ENCODE results near the gene C1QL2. TPM values are rescaled to one million over a fixed set of nuclear protein-coding genes. Genes with fewer than 3 reads are reported as not detected.

C1QL2 gene
- total RNA-seq, 1 experiment from 2014 or later, result 0.03 TPM

DNA sequence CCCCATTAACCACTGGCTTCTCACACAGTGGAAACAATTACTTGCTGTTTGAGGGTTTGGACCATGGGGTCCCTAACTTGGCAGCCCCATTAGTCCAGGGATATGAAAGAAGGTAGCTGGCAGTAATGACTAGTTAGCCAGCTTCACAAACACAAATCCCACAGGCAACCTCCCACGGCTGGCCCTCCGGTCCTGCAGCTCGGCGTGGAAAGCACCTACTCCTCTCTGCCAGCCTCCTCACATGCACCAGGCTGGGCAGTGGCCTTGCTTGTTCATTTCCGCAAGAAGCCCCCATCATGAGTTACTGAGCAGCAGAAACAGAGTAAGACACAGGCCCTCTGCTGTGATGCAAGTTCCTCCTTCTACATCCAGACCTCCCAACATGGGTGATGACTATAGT, 13.7 kb downstream of the C1QL2 start:
- no peak for DNase-seq (ENCODE audit: low read depth)

DNA sequence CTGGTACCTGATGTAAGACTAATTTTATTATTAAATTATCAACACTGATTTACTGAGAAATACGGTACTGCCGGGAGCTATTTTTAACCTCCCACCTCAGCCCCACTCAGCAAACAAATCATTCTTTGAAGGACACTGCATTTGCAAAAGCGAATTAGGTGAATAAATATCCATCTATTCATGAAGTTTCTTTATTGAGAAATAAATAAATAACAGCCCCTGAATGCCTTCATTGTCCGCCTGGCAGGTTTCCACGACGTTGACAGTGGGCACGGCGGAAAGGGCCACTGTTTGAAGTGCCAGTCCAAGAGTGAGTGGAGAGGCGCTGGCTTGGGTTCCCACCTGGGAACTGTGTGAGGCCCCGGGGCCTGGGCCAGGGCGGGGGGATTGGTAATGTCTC, 15.7 kb downstream of the C1QL2 start:
- no peak for DNase-seq (ENCODE audit: low read depth)

DNA sequence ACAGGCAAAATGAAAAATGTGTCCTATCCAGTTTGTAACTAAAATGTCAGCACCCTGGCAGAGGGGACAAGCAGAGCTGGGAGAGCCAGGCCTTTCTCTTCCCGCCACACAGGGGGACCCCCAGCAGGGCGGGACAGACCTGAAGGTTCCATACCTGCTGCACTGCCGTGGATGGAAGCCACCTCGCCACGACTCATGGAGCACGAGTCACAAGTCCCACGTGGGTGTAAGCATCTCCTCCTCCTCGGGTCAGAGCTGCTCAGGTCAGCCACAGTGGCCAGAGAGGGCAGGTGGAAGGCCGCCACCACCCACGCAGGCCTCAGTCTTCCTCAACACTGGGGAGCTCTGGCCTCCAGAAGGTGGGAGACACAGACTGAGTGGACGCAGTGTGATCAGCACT, 21.0 kb downstream of the C1QL2 start:
- DNase-seq (ENCODE audit: low read depth), result no peak

DNA sequence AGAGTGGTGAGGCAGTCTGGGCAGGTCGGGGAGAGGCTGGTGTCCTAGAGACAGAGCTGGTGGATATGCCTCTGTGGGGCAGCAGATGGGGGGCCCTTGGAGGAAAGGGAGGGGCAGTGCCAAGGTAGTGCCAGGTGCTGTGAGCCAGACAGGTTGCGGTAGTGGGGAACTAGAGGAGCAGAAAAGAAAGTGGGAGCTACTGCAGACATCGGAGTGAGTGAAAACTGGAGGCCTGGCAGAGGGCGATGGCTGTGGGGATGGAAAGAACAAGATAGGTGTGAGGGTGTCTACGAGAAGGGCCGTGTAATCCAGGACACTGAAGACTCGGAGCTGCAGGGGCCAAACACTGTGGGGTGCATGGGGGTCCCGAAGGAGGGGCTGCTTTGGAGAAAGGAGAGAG, 21.7 kb downstream of the C1QL2 start:
- no peak for DNase-seq (ENCODE audit: low read depth)

DNA sequence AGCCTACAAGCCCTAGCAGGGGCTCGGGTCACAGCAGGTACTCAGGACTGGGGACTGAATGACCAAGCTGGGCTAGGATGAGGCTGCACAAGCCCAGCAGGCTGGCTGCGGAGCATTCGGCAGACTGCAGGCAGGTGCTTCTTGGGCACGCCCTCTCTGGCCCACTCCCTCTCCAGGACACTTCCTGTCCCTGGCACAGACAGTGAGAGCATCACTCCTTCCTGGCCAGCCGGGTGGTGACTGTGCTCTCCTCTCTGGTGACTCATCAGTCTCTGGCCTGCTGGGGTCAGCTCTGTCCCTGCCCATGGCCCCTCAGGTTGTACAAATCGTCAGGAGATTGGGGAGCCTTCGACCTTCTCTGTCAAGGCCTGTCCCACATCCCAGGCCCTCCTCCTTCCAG, 22.5 kb downstream of the C1QL2 start:
- peak; percentile 52 for DNase-seq (ENCODE audit: low read depth)

DNA sequence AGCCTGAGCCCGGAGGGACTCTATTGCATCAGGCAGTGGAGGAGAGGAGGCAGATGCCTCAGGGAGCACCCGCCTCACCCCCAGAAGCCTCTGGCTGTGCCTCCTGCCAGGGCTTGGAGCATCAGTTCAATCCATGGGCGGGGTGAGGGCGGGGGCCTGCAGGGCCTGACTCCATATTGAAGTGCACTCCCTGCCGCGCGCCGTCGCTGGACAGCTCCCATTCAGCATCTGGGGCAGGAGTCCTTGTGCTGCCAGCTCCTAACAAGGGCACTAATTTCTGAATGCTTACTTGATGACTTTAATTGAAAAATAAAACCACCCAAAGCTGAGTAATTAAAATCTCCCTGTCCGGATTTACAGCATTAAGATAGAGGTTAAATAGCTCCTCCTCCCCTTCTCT, 23.8 kb downstream of the C1QL2 start:
- no peak for DNase-seq (ENCODE audit: low read depth)

DNA sequence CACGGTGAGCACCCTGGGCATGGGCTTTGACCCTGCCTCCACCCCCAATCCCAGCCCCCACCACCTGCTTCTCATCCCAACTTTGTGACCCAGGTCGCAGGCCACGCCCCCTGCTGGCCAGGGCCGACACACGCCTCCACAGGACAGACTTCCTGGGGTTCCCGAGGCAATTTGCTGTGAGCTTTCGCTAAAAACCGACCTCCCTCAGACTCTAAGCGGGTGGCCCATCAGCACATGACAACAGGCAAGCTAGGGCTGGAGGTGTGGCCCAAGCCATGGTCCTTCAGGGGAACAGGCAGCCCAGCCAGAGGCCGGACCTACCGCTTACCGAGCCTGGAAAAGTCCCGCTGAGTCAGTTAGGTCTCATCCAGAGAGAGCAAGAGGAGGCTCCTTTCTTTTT, 31.9 kb downstream of the C1QL2 start:
- peak; percentile 43 for DNase-seq (ENCODE audit: low read depth)

DNA sequence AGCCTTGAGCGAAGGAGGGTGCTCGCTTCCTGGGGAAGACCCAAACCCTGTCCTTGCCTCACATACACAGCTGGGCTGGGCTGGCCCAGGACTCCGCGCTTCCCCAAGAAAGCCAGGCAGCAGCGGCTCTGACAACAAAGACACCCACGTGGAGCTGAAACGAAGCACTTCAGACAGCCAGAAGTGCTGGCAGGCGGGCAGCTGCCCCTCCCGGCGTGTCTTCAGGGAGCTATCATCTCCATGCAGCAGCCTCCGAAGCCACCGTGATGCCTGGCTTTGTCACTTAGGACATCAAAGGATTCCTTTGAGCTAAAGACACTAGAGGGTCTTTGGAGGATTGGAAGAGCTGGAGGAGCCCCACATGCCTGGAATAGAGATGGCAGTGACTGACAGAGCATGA, 35.2 kb downstream of the C1QL2 start:
- no peak for DNase-seq (ENCODE audit: low read depth)

DNA sequence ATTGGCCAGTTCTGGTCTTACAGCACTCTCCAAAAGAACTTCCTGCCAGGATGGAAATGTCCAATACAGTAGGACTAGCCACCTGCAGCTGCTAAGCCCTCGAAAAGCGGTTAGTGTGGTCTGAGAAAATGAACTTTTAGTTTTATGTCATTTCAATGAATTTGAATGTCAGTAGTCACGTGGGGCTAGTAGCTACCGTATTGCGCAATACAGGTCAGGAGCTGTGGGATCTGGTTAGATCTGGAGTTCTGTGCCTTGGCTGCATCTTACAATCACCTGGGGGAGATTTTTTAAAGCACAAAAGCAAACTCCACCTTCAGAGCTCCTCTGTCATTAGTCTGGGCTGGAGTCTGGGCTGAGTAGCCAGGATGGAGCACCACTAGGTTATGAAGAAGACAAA, 35.9 kb downstream of the C1QL2 start:
- DNase-seq (ENCODE audit: low read depth), result no peak

DNA sequence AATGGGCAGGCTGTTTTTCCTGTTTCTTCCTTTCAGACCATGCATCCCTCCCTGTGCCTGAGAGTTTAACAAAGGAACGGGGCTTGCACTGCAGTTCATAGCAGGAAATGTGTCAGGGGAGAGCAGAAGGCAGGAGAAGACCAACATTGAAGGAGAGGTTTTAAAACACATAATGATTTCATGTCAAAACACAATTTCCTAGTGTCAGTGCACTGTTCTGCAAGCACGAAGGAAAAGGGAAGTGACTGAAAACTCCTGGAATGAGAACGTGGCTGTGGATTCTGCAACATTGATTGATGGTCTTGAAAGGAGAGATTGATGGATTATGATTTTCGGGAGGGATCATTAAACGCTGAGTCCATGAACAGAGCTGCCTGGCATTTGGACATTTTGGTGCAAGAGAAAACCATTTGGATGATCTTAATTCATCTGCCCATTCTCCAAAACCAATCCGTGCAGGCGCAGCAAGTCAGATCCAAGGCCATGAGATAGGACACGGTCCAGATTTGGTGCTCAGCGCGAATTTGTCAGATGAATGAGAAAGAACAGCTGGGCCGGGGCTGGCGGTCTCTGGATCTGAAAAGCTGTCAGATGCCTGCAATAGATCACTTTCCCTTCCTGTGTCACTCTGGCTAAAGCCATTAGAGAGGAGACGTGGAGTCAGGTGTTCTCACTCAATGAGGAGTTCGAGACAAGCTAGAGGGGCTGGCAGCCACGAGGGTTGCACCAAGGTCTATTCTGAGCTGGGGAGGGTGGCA, 38.4 kb downstream of the C1QL2 start:
- no peak for DNase-seq (ENCODE audit: low read depth)

DNA sequence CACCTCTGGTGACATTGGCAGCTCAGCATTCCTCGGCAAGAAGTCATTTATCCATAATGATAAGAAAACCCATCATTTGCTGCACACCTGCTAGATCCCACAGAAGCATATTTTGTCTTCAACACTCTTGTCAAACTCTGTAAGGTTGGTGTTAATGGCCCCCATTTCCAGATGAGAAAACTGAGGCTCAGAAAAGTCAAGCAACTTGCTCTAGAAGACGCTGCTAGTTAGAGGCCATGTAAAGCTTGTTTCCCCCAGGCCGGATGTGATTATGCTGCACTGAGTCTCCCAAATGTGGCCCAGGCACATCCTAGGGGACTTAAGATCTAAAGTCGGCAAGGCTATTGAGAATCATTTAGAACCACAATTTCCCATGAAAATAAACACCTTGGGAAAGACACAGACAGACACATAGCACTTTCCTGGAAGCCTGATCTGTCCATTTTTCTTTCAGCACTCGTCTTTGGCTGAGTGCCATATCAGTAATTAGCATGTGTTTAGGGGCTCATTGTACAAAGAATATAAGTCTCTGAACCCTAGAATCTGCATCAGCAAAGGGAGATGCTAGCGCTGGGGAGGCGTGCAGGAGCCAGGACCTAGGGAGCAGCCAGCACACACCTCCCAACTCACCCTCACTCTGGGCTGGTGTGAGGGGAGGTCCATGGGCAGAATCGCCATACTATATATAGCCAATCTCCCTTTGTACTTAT, 39.3 kb downstream of the C1QL2 start:
- no peak for DNase-seq (ENCODE audit: low read depth)

DNA sequence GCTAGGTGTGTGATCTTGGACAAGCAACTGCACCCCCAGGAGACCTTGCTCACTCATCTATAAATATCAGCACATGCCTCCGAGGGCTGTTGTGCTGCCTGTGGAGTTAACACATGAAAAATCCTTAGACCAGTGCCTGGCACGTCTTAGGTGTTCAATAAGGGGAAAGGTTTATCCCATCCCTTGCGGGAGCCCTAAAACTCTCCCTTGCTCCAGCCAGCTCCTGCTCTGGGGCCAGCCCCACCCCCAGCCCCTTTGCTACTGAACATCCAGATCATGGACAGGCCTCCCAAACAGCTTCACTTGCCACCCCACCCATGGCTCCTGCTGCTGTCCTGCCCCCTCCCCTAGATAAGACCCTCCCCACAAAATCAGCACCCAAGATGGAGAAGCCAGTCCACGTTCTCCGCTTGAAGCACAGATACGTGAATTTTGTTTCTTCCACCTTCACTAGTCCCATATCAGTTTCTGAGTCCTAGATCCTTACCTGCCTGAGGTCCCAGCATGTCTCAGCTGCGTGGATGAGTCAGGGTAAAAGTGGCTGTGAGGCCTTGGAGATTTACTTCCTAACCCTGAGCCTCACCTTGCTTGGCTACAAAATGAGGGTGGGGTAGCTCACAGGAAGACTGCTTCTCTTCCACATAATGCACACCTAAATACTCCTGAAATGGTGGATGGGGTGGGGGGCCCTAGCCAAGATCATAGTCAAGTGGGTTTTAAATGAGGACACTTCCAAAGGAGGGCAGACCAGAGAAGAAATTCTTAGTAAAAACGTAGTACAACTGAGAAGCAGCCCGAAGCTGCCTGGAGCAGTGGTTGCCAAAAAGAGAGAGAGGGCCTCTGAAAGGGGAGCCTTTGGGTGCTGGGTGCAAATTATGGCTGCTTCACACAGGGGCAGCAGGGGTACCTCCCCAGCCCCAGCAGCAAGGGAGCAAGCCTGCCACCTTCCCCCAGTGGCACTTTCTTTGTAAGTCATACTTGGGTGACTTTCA, 40.4 kb downstream of the C1QL2 start:
- no peak for DNase-seq (ENCODE audit: low read depth)

DNA sequence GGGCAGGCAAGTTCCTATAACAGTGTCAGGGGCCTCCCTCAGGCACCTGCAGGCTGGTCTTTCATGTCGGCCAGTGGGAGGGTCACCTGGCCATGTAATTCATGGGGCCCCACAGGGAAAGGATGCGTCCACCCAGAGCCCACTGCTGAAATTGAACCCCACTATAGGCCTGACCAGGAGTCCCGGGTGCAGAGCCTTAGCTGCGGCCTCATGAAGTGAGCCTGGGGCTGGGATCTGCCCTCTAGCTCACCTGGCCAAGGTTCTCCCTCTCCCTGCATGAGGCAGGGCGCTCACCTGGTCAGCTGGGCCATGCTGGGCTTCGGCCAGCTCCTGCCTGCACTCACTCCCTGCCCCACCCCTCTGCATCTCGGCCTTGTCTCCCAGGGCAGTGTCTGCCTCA, 41.1 kb downstream of the C1QL2 start:
- no peak for DNase-seq (ENCODE audit: low read depth)

DNA sequence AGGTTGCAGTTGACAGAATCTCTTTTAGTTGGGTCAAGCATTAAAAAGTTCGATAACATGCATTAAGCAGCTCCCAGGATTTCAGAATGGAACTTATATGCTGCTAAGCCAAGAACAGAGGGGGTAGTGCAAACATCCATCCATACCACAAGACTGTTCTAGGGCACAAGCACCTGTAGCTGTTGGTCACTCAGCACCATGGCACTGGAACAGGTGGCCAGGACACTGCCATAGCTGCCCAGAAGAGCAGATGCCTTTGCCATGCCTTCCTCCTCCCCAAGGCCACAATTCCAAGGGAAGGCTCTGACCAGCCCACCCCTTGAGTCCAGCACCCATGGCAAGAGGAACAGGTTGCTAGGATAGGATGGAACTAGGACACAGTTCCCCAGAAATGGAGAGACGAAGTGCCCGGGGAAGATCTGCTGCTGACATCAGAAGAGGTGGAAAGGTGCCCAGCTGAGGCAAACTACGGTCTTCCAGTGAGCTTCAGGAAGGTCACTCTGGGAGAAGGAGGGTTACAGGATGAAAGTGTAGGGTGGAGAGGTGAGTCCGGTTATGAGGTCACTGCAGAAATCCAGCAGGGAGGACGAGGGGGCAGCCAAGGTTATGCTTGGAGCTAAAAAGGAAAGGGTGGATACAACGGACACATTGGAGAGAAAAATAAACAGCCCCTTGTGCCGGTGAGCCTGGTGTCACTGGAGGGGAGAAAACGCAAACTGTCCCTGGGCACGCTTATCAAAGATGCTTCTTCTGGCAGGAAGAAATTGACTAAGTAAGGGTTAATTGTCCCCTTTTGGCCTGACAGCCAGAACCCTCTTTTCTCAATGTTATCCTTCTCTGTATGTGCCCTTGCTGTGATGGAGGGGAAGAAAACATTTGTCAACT, 41.9 kb downstream of the C1QL2 start:
- DNase-seq (ENCODE audit: low read depth), result no peak

DNA sequence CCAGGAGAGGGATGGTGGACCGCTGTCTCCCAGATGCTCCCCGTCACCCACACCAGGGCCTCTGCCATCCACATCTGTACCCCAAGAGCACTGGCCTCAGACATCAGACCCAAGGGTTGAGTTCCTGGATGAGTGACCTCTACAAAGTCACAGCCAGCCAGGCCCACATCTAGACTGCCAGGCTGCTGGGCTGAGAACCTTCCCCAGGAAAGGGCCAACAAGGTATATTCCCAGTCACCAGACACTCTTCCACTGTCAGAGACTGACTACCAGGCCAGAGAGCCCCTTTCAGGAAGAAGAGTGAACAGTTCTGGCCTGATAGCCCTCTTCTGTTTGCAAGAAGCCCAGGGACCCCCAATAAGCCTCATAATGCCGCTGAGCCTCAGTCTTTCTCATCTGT, 44.3 kb downstream of the C1QL2 start:
- no peak for DNase-seq (ENCODE audit: low read depth)

DNA sequence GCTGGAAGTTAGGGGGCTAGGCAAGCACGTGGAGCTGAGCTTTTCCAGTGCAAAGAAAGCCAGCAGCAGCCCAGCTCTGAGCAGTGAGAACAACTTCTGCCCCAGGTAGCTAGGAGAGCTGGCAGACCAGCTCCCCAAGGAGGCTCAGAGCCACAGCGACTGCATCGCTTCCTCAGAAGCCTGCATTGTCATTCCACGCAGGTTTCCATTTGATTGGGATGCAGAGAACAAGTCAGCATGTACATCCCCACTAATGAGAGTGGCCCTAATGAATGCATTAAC, 45.1 kb downstream of the C1QL2 start:
- no peak for DNase-seq (ENCODE audit: low read depth)

DNA sequence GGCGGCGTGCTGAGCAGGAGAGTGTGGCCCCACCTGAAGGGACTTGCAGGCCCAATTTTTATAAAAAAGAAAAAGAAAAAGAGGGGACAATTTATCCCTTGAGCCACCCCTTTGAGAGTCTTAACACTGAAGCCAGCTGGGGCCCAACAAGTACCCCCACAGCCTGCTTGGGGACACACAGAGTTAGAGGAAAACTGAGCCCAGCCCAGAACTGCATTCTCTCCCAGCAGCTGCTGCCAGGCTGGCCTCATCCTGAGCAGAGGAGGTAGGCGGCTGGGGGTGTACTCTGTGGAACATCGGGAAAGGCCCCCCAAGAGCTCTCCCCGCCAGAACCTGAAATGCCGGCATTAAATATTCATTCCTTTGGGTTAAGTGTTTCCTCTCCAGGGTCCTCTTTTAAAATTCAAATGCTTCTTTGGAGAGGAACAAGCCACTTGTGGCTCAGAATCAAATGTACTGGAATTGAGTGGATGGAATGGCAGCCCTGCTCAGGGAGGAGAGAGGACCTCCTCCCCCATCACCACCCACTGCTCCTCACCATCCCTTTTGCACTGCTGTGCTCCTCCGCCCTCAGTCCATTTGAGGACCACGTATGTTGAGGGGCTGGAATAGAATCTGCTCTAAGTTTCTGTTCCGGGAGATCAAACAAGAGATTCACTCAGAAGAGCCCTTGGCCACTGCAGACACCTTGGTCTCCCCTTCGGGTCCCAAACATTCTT, 45.6 kb downstream of the C1QL2 start:
- DNase-seq (ENCODE audit: low read depth), result no peak

DNA sequence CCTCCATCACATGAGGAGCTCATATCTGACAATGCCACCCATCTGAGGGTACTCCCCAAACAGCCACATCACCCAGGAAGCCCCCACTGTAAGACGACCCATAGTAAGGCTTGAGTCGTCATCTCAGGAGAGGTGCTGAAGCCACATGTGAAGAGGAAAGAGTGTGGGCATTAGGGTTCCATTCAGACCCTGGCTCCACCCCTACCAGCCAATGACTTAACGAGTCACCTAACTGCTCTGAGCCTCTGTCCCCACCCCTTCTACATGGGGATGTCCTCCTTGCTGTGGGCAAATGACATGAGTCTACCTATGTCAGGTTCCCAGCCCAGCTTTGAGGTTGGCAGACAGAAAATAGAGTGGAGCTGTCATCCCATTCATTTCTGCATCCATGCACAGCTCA, 46.3 kb downstream of the C1QL2 start:
- no peak for DNase-seq (ENCODE audit: low read depth)

DNA sequence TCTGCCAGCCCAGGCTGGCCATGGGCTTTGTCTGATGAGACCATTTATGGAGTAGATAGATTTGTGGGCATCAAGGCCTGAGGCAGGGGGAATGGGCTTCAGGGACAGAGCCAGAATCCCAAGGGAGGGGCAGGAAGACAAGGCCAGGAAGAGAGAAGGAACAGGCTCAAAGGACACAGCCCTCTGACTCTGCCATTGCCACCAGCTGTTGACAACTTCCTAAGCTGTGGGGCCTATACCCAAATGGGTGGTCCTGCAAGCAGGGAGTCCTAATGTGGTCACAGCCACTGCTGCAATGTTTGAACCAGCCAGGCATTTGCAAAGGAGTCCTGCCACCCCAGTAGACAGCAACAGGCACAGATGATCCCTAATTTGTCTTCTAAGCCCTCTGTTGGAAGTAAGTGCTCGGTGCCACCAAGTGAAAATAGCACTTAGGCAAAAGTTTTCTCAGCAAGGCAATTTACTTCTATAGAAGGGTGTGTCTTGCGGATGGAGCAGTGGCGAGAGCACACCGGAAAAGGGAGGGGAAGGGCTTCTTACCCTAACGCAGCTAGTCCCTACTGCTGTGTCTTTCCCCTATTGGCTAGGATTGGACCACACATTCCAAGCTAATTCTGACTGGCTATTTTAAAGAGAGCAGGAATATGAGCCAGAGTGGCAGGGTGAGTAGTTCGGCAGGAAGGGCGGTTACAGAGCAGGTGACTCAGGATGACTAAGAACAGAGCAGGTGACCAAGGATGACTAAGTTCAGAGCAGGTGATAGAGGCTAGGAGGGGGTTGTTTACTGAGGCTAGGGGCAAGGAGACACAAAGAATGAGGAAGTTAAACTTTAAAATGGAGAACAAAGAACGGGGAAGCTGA, 47.2 kb downstream of the C1QL2 start:
- DNase-seq (ENCODE audit: low read depth), result peak; percentile 92

DNA sequence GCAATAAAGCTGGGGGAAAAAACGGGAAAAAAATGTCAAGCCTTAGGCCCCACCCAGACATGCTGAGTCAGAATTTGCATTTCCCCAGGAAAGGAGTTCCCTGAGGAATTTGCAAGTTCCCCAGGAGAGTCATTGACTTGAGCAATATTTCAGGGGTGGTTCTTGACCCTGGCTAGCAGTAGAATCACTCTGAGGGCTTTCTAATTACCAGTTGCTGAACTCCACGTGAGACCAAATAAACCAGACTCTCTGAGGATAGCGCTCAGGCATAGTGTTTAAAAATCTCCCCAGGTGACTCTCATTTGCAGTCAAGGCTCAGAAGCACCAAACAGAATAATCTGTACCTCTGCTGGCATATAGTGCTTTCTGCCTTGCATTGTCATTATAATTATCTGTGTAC, 48.7 kb downstream of the C1QL2 start:
- no peak for DNase-seq (ENCODE audit: low read depth)

All from HT1080 (cell line).